ENCODE measurements around the gene POLR1A. TPM values are rescaled to one million over a fixed set of nuclear protein-coding genes. Genes with fewer than 3 reads are reported as not detected.

Gene POLR1A
- total RNA-seq, 6 donors from 2014 or later = 12.0 to 25.8 (median 22.1) TPM

- ATAC-seq (ENCODE audit: low FRiP score in 2 of 2) = no peak
- Histone ChIP-seq H3K4me3 (no peak overlapping the region), H3K27me3 (no peaks in the 10 kb centered on the region), H3K4me1 (peaks cover 0 to 7% (median under 1%) of the 10 kb centered on the region in 4 donors), H3K9me3 (no peaks in the 10 kb centered on the region), H3K27ac (no peak overlapping the region), H3K36me3 (peaks cover 5 to 58% (median 23%) of the 10 kb centered on the region in 4 donors)
- TF ChIP-seq POLR2A (IDR thresholded peaks at IDR 0.05) (no peak), CTCF (IDR thresholded peaks at IDR 0.05) (no peak), POLR2AphosphoS5 (IDR thresholded peaks at IDR 0.05) (no peak), EP300 (IDR thresholded peaks at IDR 0.05) (no peak)
- no peak for DNase-seq
- 91 to 93% methylated on average over 4 of the region's 4 CpGs for WGBS, 2 donors
Measured at GRCh38 chr2:86056590-86057331, 48.9 kb downstream of the POLR1A start.

- H3K9me3 ChIP-seq = no peaks in the 10 kb centered on the region
- no peak for TF ChIP-seq EP300 (IDR thresholded peaks at IDR 0.05)
- no peaks in the 10 kb centered on the region for H3K4me1 ChIP-seq
- DNase-seq = no peak
- H3K27me3 ChIP-seq = no peaks in the 10 kb centered on the region
- no peak overlapping the region for H3K27ac ChIP-seq
- peaks cover 5 to 57% (median 31%) of the 10 kb centered on the region in 4 donors for H3K36me3 ChIP-seq
- ATAC-seq (ENCODE audit: low FRiP score in 2 of 2) = no peak
- H3K4me3 ChIP-seq = no peak overlapping the region
- WGBS, 2 donors = 86 to 95% methylated on average over 3 of the region's 3 CpGs
Measured at GRCh38 chr2:86055314-86055713, 50.4 kb downstream of the POLR1A start.

- Histone ChIP-seq H3K9me3 (no peaks in the 10 kb centered on the region), H3K27ac (no peak overlapping the region), H3K4me3 (no peak overlapping the region), H3K27me3 (no peaks in the 10 kb centered on the region), H3K4me1 (no peaks in the 10 kb centered on the region), H3K36me3 (peaks cover 5 to 59% (median 31%) of the 10 kb centered on the region in 4 donors)
- TF ChIP-seq EP300 (IDR thresholded peaks at IDR 0.05) (no peak), CTCF (IDR thresholded peaks at IDR 0.05) (no peak), POLR2AphosphoS5 (IDR thresholded peaks at IDR 0.05) (no peak), POLR2A (IDR thresholded peaks at IDR 0.05) (no peak)
- DNase-seq (no peak), ATAC-seq (ENCODE audit: low FRiP score in 2 of 2) (no peak)
- WGBS, 2 donors = 86 to 93% methylated on average over 10 of the region's 10 CpGs
Measured at GRCh38 chr2:86054535-86055082, 51.1 kb downstream of the POLR1A start.

GRCh38 chr2:86053166-86053565, 52.5 kb downstream of the POLR1A start:
- 85 to 92% methylated on average over 4 of the region's 4 CpGs for WGBS, 2 donors

More at GRCh38 chr2:86053166-86053565, 52.5 kb downstream of the POLR1A start:
- H3K9me3 ChIP-seq = no peaks in the 10 kb centered on the region
- H3K27ac ChIP-seq = no peak overlapping the region
- ATAC-seq (ENCODE audit: low FRiP score in 2 of 2) = no peak
- H3K4me1 ChIP-seq = no peaks in the 10 kb centered on the region
- peaks cover 5 to 64% (median 39%) of the 10 kb centered on the region in 4 donors for H3K36me3 ChIP-seq
- no peaks in the 10 kb centered on the region for H3K27me3 ChIP-seq
- no peak for DNase-seq
- H3K4me3 ChIP-seq = no peak overlapping the region
- no peak for TF ChIP-seq POLR2A (IDR thresholded peaks at IDR 0.05)
- no peak for TF ChIP-seq POLR2AphosphoS5 (IDR thresholded peaks at IDR 0.05)
- TF ChIP-seq EP300 (IDR thresholded peaks at IDR 0.05) = no peak
- TF ChIP-seq CTCF (IDR thresholded peaks at IDR 0.05) = no peak

All from upper lobe of left lung (tissue), 6 donors.